Measurements from ENCODE around the gene TLR7. TPM values are rescaled to one million over a fixed set of nuclear protein-coding genes. Genes with fewer than 3 reads are reported as not detected.

The TLR7 gene
- total RNA-seq, 1 donor from 2014 or later, result 7.8 TPM

DNA sequence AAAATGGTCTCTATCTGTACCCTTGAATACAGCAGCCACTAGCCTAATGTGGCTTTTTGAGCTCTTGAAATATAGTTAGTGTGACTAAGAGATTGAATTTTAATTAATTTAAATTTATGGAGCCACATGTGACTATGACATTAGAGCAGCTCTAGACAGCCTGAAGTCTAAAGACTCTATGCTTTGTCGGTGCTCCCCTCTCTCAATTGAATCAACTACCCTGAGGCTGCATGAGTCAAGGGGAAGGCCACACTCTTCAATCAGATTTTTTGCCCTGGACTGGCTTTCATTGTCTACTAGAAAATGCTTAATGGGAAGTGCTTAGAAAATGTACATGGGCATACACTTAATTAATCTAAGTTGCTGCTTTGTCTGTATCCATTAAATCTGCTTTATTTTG, 11.7 kb downstream of the TLR7 start:
- H3K4me3 ChIP-seq, result no peak overlapping the region
- no peak overlapping the region for H3K27ac ChIP-seq
- no peaks in the 10 kb centered on the region for H3K4me1 ChIP-seq
- TF ChIP-seq, protein P1, sequence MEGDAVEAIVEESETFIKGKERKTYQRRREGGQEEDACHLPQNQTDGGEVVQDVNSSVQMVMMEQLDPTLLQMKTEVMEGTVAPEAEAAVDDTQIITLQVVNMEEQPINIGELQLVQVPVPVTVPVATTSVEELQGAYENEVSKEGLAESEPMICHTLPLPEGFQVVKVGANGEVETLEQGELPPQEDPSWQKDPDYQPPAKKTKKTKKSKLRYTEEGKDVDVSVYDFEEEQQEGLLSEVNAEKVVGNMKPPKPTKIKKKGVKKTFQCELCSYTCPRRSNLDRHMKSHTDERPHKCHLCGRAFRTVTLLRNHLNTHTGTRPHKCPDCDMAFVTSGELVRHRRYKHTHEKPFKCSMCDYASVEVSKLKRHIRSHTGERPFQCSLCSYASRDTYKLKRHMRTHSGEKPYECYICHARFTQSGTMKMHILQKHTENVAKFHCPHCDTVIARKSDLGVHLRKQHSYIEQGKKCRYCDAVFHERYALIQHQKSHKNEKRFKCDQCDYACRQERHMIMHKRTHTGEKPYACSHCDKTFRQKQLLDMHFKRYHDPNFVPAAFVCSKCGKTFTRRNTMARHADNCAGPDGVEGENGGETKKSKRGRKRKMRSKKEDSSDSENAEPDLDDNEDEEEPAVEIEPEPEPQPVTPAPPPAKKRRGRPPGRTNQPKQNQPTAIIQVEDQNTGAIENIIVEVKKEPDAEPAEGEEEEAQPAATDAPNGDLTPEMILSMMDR (IDR thresholded peaks at IDR 0.05), result no peak
- no peaks in the 10 kb centered on the region for H3K36me3 ChIP-seq
- H3K27me3 ChIP-seq (ENCODE audit: low read depth), result no peaks in the 10 kb centered on the region
- ATAC-seq (no peak), DNase-seq (no peak)
- no peaks in the 10 kb centered on the region for H3K9me3 ChIP-seq
- intact Hi-C loops (cut with DNase I), result no loop called here

DNA sequence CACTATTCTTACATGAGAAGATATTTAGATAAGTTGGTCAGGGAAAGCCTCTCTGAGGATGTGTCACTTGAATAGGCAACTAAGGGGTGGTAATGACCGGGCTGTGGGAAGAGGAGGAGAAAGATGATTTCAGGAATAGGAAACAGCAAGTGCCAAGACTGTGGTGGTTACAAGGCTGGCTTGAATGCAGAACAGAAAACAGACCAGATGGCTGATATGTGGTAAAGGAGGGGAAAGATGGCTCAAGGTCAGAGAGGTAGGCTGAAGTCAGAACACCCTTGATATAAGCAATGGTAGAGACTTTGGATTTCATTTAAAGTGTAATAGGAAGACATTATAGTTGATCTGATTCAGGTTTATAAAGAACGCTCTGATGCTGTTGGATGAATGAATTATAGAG, 15.0 kb downstream of the TLR7 start:
- ATAC-seq (no peak), DNase-seq (no peak)
- Histone ChIP-seq H3K4me1 (no peaks in the 10 kb centered on the region), H3K27me3 (ENCODE audit: low read depth) (no peaks in the 10 kb centered on the region), H3K4me3 (no peak overlapping the region), H3K27ac (no peak overlapping the region), H3K9me3 (no peaks in the 10 kb centered on the region), H3K36me3 (no peaks in the 10 kb centered on the region)
- intact Hi-C loops (cut with DNase I), result no loop called here
- TF ChIP-seq, protein P1 (IDR thresholded peaks at IDR 0.05), result no peak

DNA sequence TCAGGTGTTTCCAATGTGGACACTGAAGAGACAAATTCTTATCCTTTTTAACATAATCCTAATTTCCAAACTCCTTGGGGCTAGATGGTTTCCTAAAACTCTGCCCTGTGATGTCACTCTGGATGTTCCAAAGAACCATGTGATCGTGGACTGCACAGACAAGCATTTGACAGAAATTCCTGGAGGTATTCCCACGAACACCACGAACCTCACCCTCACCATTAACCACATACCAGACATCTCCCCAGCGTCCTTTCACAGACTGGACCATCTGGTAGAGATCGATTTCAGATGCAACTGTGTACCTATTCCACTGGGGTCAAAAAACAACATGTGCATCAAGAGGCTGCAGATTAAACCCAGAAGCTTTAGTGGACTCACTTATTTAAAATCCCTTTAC, 18.6 kb downstream of the TLR7 start:
- H3K4me1 ChIP-seq, result no peaks in the 10 kb centered on the region
- TF ChIP-seq, protein P1 (IDR thresholded peaks at IDR 0.05), result no peak
- H3K9me3 ChIP-seq, result no peaks in the 10 kb centered on the region
- intact Hi-C loops (cut with DNase I), result no loop called here
- DNase-seq, result no peak
- H3K36me3 ChIP-seq, result no peaks in the 10 kb centered on the region
- no peak overlapping the region for H3K27ac ChIP-seq
- no peak for ATAC-seq
- H3K27me3 ChIP-seq (ENCODE audit: low read depth), result no peaks in the 10 kb centered on the region
- H3K4me3 ChIP-seq, result no peak overlapping the region

DNA sequence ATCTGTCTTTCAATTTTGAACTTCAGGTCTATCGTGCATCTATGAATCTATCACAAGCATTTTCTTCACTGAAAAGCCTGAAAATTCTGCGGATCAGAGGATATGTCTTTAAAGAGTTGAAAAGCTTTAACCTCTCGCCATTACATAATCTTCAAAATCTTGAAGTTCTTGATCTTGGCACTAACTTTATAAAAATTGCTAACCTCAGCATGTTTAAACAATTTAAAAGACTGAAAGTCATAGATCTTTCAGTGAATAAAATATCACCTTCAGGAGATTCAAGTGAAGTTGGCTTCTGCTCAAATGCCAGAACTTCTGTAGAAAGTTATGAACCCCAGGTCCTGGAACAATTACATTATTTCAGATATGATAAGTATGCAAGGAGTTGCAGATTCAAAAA, 19.7 kb downstream of the TLR7 start:
- intact Hi-C loops (cut with DNase I), result no loop called here
- H3K4me1 ChIP-seq, result no peaks in the 10 kb centered on the region
- H3K27me3 ChIP-seq (ENCODE audit: low read depth), result no peaks in the 10 kb centered on the region
- no peak overlapping the region for H3K27ac ChIP-seq
- H3K36me3 ChIP-seq, result no peaks in the 10 kb centered on the region
- H3K9me3 ChIP-seq, result no peaks in the 10 kb centered on the region
- no peak overlapping the region for H3K4me3 ChIP-seq
- no peak for DNase-seq
- TF ChIP-seq, protein P1 (IDR thresholded peaks at IDR 0.05), result no peak
- no peak for ATAC-seq

DNA sequence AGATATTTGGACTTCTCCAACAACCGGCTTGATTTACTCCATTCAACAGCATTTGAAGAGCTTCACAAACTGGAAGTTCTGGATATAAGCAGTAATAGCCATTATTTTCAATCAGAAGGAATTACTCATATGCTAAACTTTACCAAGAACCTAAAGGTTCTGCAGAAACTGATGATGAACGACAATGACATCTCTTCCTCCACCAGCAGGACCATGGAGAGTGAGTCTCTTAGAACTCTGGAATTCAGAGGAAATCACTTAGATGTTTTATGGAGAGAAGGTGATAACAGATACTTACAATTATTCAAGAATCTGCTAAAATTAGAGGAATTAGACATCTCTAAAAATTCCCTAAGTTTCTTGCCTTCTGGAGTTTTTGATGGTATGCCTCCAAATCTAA, 20.3 kb downstream of the TLR7 start:
- ATAC-seq (no peak), DNase-seq (no peak)
- no peak overlapping the region for H3K27ac ChIP-seq
- H3K27me3 ChIP-seq (ENCODE audit: low read depth), result no peaks in the 10 kb centered on the region
- TF ChIP-seq, protein P1 (IDR thresholded peaks at IDR 0.05), result no peak
- H3K9me3 ChIP-seq, result no peaks in the 10 kb centered on the region
- no peaks in the 10 kb centered on the region for H3K4me1 ChIP-seq
- no peak overlapping the region for H3K4me3 ChIP-seq
- H3K36me3 ChIP-seq, result no peaks in the 10 kb centered on the region
- intact Hi-C loops (cut with DNase I), result no loop called here

DNA sequence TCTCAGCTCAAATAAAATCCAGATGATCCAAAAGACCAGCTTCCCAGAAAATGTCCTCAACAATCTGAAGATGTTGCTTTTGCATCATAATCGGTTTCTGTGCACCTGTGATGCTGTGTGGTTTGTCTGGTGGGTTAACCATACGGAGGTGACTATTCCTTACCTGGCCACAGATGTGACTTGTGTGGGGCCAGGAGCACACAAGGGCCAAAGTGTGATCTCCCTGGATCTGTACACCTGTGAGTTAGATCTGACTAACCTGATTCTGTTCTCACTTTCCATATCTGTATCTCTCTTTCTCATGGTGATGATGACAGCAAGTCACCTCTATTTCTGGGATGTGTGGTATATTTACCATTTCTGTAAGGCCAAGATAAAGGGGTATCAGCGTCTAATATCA, 20.9 kb downstream of the TLR7 start:
- Histone ChIP-seq H3K27me3 (ENCODE audit: low read depth) (no peaks in the 10 kb centered on the region), H3K9me3 (no peaks in the 10 kb centered on the region), H3K4me3 (no peak overlapping the region), H3K36me3 (no peaks in the 10 kb centered on the region), H3K27ac (no peak overlapping the region), H3K4me1 (no peaks in the 10 kb centered on the region)
- intact Hi-C loops (cut with DNase I), result no loop called here
- ATAC-seq, result no peak
- TF ChIP-seq, protein P1 (IDR thresholded peaks at IDR 0.05), result no peak
- DNase-seq, result no peak
